CD4-positive, alpha-beta T cell treated with Interleukin-15 for 1 hour (primary cell): ENCODE measurements around the gene GNGT2.
"Not testable (repeated sequence)": the region's sequence is repeated elsewhere in the genome, so short reads cannot be mapped to it uniquely, and the experiment has no call there.

Experiments
- DNase-seq: peaks from one replicate; pipeline ENCODE4 v3.0.0-alpha.2; 2020

GNGT2 gene

GRCh38 chr17:49203796-49204195 lies 6.6 kb downstream of the GNGT2 start:
- DNase-seq, result no peak

DNA sequence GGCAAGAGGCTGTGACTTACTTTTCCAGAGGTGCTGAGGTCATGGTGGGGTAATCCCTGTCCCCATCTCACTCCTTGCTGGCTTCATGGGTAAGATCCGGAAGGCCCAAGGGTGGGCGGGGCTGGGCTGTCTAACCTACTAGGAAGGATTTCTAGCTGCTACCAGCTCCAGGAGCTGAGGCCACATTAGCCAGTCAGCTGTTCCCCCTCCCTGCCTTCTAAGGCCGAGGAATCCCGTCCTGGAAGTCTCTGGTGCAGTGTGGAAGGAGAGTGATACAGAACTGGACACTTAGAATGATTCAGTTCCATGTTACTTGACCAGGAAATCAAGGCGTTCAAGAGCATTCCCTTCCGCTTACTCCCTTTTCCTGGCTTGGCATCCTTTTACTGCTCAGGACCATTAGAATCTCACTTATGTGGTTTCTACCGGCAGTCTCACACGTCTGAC lies 8.9 kb downstream of the GNGT2 start:
- no peak for DNase-seq

GRCh38 chr17:49200423-49201083 lies 9.8 kb downstream of the GNGT2 start:
- DNase-seq, result no peak

DNA sequence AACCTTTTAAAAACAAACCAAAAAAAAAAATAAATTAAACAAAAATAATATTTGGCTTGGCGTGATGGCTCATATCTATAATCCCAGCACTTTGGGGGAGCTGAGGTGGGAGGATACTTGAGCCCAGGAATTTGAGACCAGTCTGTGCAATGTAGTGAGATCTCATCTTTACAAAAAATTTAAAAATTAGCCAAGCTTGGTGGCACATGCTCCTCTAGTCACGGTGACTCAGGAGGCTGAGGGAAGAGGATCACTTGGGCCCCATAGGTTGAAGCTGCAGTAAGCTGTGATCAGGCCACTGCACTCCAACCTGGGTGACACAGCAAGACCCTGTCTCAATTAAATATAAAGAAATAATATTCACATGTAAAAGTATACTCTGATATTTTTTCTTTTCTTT lies 12.2 kb downstream of the GNGT2 start:
- DNase-seq, result no peak

DNA sequence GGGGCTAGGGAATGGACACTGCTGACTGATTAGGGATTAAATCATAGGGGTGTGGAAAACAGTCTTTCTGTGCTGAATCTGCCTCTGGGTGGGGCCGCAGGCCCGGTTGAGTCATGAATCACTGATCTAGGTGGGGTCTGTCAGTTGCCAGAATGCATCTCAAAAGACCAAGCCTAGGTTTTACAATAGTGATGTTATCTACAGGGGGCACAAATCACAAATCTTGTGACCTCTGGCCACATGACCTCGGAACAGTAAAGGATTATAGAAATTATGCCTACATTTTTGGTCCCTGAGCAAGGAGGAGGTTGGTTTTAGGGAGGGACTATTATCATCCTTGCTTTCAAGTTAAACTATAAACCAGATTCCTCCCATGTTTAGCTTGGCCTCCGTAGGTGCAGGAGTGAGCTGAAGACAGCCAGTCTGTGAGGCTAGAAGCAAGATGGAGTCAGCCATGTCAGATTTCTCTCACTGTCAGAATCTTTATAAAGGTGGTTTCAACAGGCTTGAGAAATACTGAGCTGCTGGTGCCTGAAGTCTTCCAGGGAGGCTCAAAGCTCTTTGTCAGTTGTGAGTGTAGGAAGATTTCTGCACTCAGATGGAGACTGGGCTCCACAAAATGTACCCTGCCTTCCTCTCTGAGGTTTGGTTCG lies 12.9 kb downstream of the GNGT2 start:
- DNase-seq, result no peak

- no peak for DNase-seq
Measured at GRCh38 chr17:49196520-49196919, 13.9 kb downstream of the GNGT2 start.

DNA sequence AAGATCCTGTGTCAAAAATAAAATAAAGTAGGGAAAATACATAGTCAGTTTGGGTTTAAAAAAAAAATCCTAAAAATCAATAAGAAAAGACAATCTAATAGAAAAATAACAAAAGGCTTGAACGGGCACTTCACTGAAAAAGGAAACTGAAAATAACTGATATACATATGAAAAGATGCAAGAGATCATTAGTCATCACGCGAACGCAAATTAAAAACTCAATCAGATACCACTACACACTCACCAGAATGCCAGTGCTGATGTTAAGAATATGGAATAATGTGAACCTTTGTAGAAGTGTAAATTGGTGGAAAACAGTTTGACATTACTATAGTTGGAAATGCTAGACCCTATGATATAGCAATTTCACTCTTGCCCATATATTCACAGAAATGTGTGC lies 14.6 kb downstream of the GNGT2 start:
- DNase-seq, result no peak

- no peak for DNase-seq
Measured at GRCh38 chr17:49194297-49194607, 16.1 kb downstream of the GNGT2 start.

DNA sequence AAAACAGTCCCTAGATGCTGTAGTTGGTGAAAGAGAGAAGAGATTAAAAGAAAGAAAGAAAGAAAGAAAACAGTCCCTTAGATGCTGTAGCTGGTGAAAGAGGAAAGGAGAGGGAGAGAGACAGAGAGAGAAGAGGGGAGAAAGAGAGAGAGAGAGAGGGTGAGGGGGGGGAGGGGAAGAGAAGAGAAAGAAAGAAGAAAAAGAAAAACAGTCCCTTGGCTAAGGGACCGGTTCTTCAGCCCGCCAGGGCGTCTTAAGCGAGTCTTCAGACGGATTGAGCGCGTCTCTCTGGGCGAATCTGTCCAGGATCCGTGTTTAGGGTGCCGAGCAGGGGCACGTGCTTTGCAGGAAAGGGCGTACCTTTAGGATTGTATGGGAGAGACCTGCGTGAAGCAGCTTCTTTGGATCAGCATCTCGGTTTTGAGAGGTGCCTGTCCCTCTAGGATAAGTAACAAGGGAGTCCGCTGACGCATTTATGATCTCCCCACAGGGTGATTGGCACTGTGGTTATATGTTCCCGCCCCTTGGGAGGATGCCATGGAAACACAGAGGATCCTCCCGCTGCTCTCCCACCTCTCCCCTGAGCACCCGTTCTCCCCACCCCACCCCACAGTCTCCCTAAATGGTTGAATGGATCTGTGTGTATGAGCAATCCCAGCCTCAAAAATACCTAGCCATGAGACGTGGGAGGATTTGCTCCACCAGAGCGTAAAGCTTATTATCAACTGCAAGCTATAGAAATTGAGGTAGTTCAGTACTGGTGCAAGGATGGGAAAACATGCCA lies 16.7 kb downstream of the GNGT2 start:
- peak; percentile 42 for DNase-seq

- peak; percentile 89 for DNase-seq
Measured at GRCh38 chr17:49191917-49192741, 18.2 kb downstream of the GNGT2 start.

GRCh38 chr17:49191409-49191916 lies 18.9 kb downstream of the GNGT2 start:
- DNase-seq, result no peak

DNA sequence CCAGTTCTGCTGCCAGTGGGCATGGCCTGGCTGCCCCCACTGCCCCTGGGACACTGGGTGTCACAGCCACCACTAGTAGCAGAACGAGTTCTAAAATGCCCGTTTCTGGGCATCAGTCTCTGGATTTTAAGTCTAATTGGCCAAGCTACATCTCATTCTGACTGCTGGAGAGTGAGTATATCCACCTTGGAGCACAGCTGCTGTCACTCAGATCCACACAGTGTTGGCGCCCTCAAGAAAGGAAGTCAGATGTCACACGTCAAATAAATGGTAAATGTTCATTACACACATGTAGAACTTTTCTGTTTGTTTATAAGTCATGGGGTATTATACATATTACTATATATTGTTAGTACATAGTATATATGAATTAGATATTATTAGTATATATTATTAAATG lies 19.4 kb downstream of the GNGT2 start:
- no peak for DNase-seq

DNA sequence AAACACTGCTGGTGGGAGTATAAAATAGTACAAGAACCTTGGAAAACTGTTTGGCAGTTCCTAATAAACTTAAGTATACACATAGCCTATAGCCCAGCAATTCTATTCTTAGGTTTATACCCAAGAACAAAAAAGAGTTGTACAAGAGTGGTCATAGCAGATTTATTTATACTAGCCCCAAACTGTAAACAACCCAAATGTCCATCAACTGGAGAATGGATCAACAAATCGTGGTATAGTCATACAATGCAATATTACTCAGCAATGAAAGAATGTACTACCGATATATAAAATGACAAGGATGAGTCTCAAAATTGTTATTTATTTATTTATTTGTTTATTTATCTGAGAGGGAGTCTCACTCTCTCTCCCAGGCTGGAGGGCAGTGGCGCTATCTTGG lies 23.1 kb downstream of the GNGT2 start:
- no peak for DNase-seq

- not testable (repeated sequence) for DNase-seq
Measured at GRCh38 chr17:49185381-49185780, 25.0 kb downstream of the GNGT2 start.

DNA sequence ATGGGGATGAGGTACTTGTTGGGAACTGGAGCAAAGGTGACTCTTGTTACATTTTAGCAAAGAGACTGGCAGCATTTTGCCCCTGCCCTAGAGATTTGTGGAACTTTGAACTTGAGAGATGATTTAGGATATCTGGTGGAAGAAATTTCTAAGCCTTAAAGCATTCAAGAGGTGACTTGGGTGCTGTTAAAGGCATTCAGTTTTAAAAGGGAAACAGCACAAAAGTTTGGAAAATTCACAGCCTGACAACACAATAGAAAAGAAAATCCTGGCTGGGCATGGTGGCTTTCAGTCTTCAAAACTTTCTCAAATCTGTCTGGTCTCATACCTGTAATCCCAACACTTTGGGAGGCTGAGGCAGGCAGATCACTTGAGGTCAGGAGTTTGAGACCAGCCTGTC lies 25.9 kb downstream of the GNGT2 start:
- DNase-seq, result not testable (repeated sequence)

DNA sequence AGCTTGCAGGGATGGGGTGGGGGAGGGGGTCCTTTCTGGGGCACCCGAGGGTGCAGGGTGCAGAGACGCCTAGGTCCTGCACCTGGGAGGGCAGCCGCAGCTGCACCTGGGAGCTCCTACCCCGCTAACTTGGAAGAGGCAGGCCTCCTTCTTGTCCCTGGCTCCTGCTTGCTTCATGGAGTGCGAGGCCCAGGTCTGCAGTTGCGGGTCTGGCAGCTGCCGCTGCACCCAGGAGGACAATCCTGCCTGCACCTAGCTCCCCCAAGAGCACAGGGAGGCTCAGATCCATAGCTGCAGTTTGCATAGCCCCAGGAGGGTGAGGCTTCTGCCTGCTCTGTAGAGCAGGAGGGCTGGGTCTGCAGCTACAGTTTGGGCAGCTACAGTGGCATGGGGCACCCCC lies 26.6 kb downstream of the GNGT2 start:
- DNase-seq, result no peak

- no peak for DNase-seq
Measured at GRCh38 chr17:49183341-49183740, 27.0 kb downstream of the GNGT2 start.

- no peak for DNase-seq
Measured at GRCh38 chr17:49180998-49181635, 29.3 kb downstream of the GNGT2 start.

DNA sequence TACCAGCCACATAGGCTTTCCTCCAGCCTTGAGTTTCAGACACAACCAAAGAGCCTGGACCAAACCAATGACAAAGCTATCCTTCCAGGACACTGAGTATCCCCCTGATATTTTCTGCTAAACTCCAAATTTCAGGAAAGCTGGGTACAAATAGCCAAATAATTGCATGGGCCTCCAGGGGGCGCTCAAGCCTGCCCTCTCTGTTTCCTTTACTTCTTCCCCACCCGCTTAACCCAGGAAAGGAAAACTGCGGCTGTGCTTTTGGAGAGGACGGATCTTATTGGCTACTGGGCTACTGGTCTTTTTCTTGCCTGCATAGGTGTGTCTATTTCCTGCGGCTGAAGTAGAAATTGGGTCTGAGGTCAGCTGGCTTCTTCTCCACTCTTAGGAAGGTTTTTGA lies 30.1 kb downstream of the GNGT2 start:
- peak; percentile 54 for DNase-seq

DNA sequence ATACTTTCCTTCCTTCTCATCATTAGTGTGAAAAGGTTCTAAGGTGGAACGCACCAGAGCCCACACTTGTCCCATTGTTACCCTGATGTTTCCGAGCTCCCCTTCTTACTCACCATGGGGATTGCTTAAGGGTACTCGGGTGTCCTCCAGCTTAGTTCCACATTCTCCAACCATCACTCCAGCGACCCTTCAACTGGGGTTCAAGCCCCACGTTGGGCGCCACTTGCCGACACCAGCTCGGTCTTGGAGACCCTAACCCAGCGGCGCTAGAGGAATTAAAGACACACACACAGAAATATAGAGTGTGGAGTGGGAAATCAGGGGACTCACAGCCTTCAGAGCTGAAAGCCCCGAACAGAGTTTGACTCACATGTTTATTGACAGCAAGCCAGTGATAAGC lies 34.4 kb downstream of the GNGT2 start:
- not testable (repeated sequence) for DNase-seq

GRCh38 chr17:49170711-49171110 lies 39.7 kb downstream of the GNGT2 start:
- DNase-seq, result not testable (repeated sequence)

- DNase-seq, result no peak
Measured at GRCh38 chr17:49170216-49170615, 40.2 kb downstream of the GNGT2 start.

DNA sequence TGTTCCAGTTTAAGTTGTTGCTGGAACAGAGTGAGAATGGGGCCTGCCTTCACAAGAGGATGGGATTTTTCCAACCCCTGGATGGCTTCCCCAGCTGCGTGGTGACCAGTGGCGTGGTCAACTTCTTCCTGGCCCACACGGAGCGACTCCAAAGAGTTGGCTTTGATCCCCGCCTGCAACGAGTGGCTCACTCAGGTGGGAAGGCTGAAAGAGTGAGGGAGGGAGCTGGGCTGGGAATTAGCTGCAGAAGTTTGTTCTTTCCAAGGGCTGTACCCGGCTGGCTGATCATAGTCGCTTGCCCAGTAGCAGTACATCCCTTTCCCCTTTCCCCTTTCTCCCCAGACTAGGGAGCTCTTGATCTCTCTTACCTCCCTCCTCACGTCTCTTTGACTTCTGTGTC lies 41.7 kb downstream of the GNGT2 start:
- DNase-seq, result no peak
